Rectal smooth muscle tissue (tissue), 1 donor: ENCODE measurements around the gene BBS9.

Experiments used
- H3K27ac ChIP-seq: one replicate; pipeline ENCODE4 v1.7.0; 2013; ENCODE audit warnings: low read depth, low read length, inconsistent platforms
- H3K27me3 ChIP-seq: one replicate; pipeline ENCODE4 v1.7.0; 2013; ENCODE audit warnings: low read length; ENCODE audit not compliant: control insufficient read depth, insufficient read depth
- H3K36me3 ChIP-seq: one replicate; pipeline ENCODE4 v1.7.0; 2013; ENCODE audit warnings: low read length; ENCODE audit not compliant: control insufficient read depth, insufficient read depth
- H3K4me1 ChIP-seq: one replicate; pipeline ENCODE4 v1.7.0; 2013; ENCODE audit warnings: low read length; ENCODE audit not compliant: control insufficient read depth, insufficient read depth
- H3K4me3 ChIP-seq: one replicate; pipeline ENCODE4 v1.7.0; 2013; ENCODE audit warnings: low read length
- H3K9ac ChIP-seq: one replicate; pipeline ENCODE4 v1.7.0; 2013; ENCODE audit warnings: low read length

Gene BBS9

DNA sequence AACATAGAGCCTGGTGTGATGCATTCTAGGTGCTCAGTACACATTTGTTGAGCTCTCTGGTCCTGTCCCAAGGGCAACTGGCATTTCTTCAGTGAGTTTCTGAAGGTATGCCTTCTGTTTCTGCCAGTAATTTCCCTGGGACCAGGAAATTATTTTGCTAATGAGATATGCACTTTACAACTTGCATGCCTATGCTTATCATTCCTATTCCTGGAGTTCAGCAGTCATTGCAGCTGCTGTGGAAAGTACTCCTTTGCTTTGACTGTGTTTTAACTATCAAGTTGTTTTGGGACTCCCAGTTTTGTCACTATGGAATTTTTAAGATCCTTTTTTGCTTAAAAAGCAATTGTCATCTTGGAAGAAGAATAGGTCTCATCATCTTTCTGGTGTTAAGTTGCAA, 283.0 kb downstream of the BBS9 start:
- H3K36me3 ChIP-seq, result no peaks in the 10 kb centered on the region
- H3K9ac ChIP-seq, result no peak overlapping the region
- H3K4me3 ChIP-seq, result no peak overlapping the region
- H3K27ac ChIP-seq, result no peak overlapping the region
- H3K27me3 ChIP-seq, result no peaks in the 10 kb centered on the region
- no peaks in the 10 kb centered on the region for H3K4me1 ChIP-seq

DNA sequence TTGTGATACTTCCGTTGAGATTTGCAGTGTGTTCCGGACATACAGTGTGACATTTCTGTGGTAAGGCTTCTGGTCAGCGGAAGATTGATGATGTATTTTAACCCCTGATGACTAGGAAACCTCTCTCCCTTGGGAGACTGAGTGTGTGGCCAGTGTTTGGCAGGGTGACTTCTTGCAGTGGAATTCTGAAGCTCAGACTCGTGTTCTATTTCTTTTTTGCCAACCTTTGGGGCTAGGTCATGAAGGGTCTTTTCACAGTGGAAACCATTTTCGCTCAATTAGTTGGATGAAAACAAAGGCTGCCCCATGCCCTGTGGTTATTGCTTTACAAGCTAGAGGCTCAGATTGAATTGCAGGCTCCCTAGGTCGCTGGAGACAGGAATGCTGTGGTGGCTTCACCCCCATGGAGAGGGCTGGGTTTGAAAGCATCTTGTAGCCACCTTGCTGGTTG, 288.9 kb downstream of the BBS9 start:
- Histone ChIP-seq H3K27ac (no peak overlapping the region), H3K27me3 (no peaks in the 10 kb centered on the region), H3K36me3 (no peaks in the 10 kb centered on the region), H3K9ac (no peak overlapping the region), H3K4me1 (no peaks in the 10 kb centered on the region), H3K4me3 (no peak overlapping the region)

DNA sequence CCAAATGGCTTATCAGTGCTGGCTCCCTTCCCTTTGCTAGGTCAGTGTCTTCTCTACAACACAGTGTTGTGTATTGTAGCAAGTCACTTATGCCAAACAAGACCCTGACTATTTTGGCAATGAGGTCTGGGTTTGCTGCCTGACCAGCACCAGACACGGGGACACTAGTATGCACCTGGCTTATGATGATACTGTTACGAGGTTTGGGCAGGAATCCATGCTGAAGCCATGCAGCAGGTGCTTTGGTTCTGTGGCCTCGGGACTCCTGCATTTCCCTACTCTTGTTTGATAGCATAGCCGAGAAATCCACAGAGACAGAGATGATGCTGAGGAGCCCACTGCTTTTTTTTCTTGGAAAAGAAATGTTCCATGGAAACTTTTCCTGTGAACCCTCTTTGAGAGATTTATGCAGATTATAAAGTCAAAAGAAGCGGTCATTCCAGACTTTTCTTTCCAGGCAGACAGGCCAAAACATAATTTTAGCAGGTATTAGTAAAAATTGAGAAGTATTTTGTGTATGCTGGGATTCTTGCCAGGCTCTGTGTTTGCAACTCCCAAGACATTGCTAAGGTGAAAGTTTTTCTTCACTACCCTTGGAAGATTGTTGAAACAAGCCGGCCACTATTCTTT, 291.1 kb downstream of the BBS9 start:
- H3K27me3 ChIP-seq, result no peaks in the 10 kb centered on the region
- no peak overlapping the region for H3K9ac ChIP-seq
- H3K4me3 ChIP-seq, result no peak overlapping the region
- H3K36me3 ChIP-seq, result no peaks in the 10 kb centered on the region
- no peak overlapping the region for H3K27ac ChIP-seq
- no peaks in the 10 kb centered on the region for H3K4me1 ChIP-seq

- Histone ChIP-seq H3K27me3 (no peaks in the 10 kb centered on the region), H3K4me3 (no peak overlapping the region), H3K27ac (no peak overlapping the region), H3K36me3 (no peaks in the 10 kb centered on the region), H3K4me1 (no peaks in the 10 kb centered on the region), H3K9ac (no peak overlapping the region)
Measured at GRCh38 chr7:33421429-33421828, 292.1 kb downstream of the BBS9 start.

DNA sequence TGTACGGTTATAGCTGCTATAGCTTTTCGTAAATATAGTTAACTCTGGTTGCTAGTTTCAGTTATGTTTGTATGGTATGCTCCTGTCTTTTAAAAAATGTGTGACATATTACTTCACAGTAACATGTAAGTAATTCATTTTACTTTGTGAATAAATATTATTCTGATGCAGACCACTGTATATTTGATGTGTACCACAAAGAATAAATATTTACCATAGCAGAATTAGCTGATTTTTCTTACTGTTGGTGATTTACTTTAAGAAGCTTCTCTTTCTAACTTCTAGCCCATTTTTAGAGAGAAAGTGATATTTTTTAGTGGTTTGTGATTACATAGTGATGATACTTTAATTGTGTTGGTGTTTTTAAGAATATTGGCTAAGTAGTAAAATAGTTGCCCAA, 292.8 kb downstream of the BBS9 start:
- Histone ChIP-seq H3K4me3 (no peak overlapping the region), H3K4me1 (no peaks in the 10 kb centered on the region), H3K9ac (no peak overlapping the region), H3K36me3 (no peaks in the 10 kb centered on the region), H3K27ac (no peak overlapping the region), H3K27me3 (no peaks in the 10 kb centered on the region)

DNA sequence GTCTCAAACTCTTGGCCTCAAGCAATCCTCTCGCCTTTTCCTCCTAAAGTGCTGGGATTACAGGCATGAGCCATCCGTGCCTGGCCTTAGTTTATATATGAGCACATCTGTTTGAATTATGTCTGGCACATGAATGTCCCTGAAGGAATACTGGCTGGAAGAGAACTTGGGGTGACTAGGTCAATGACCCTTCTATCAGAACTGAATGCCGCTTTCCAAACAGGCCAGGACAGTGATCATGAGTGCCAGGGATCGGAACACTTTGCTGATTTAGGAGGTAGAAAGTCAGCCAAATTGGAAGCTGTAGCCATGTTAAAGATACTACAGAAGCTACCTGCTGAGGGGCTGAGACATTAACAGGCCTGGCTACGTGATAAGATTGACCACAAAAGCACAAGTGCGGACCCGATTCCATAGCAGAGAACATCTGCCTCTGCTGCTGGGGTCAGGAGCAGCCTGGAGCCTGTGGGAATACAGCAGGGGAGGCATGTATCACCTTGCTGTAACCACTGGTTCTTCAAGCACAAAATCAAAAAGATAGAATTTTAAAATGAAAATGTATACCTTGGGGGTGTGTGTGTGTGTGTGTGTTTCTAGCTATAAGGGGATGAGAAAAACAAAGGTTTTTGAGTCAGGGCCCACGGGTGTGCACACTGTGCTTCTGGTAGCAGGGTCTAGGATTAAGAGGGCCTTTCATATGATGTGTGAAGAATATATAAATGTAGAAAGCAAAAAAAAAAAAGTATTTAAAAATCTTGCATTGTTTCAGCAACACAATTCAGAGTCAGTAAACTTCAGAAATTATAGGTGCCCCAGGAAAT, 293.7 kb downstream of the BBS9 start:
- no peaks in the 10 kb centered on the region for H3K4me1 ChIP-seq
- H3K27me3 ChIP-seq, result no peaks in the 10 kb centered on the region
- H3K4me3 ChIP-seq, result no peak overlapping the region
- H3K36me3 ChIP-seq, result no peaks in the 10 kb centered on the region
- H3K9ac ChIP-seq, result no peak overlapping the region
- H3K27ac ChIP-seq, result no peak overlapping the region

- Histone ChIP-seq H3K27ac (no peak overlapping the region), H3K9ac (no peak overlapping the region), H3K4me1 (no peaks in the 10 kb centered on the region), H3K36me3 (no peaks in the 10 kb centered on the region), H3K27me3 (no peaks in the 10 kb centered on the region), H3K4me3 (no peak overlapping the region)
Measured at GRCh38 chr7:33423646-33424020, 294.3 kb downstream of the BBS9 start.

- Histone ChIP-seq H3K27me3 (no peaks in the 10 kb centered on the region), H3K9ac (no peak overlapping the region), H3K4me1 (no peaks in the 10 kb centered on the region), H3K36me3 (no peaks in the 10 kb centered on the region), H3K4me3 (no peak overlapping the region), H3K27ac (no peak overlapping the region)
Measured at GRCh38 chr7:33425395-33425794, 296.0 kb downstream of the BBS9 start.

DNA sequence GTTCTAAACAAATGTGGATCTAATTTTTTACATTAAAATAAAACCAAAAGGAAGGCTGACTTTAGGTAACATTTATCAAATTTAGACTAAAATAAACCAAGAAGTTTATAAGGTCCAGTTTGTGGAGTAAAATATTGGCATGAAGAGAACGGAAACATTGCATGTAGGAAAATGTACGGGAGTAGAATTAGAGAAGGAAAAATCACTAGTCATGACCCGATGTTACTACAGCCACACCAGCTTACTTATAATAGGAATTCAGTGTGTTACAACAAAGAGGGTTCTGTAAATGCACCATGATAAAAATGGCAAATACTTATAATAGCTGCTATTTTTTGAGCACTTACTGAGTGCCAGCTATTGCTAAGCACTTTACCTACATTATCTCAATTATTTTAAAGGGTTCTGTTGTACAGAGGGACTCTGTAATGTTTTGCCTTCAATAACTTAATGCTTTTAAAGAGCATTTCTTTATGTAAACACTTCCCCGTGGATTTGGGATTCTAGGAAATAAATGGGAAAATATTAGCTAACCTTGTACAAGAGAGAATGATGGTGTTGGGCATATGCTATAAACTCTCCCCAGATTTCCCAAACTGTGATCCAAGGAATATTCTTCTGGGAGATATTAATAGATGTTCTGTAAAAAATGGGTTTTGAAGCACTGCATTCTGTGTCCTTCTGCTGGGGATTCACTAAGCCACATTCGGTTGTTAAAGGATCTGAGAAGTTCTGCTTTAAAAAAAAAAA, 296.7 kb downstream of the BBS9 start:
- no peaks in the 10 kb centered on the region for H3K4me1 ChIP-seq
- no peaks in the 10 kb centered on the region for H3K36me3 ChIP-seq
- no peak overlapping the region for H3K4me3 ChIP-seq
- no peaks in the 10 kb centered on the region for H3K27me3 ChIP-seq
- no peak overlapping the region for H3K9ac ChIP-seq
- no peak overlapping the region for H3K27ac ChIP-seq

- Histone ChIP-seq H3K27ac (no peak overlapping the region), H3K4me3 (no peak overlapping the region), H3K4me1 (no peaks in the 10 kb centered on the region), H3K36me3 (no peaks in the 10 kb centered on the region), H3K27me3 (no peaks in the 10 kb centered on the region), H3K9ac (no peak overlapping the region)
Measured at GRCh38 chr7:33428415-33428814, 299.1 kb downstream of the BBS9 start.

DNA sequence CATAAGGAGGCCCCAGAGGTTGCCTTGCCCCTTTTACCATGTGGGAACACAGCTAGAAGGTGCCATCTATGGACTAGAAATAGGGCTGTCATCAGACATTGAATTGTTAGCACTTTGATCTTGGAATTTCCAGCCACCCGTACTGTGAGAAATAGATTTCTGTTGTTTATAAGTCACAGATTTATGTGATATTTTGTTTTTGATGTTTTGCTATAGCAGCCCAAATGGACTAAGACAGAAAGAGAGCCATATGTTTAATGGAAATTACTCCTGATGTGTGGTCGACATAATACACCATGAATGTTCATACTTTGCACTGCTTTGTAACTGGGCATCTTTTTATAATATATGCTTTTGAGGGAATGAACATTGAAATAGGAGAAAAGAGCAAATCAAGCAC, 302.2 kb downstream of the BBS9 start:
- Histone ChIP-seq H3K27me3 (no peaks in the 10 kb centered on the region), H3K4me3 (no peak overlapping the region), H3K27ac (no peak overlapping the region), H3K36me3 (no peaks in the 10 kb centered on the region), H3K9ac (no peak overlapping the region), H3K4me1 (no peaks in the 10 kb centered on the region)

GRCh38 chr7:33432821-33433220, 303.5 kb downstream of the BBS9 start:
- Histone ChIP-seq H3K4me1 (no peaks in the 10 kb centered on the region), H3K27me3 (no peaks in the 10 kb centered on the region), H3K36me3 (no peaks in the 10 kb centered on the region), H3K9ac (no peak overlapping the region), H3K4me3 (no peak overlapping the region), H3K27ac (no peak overlapping the region)
